DND-41 (cell line): ENCODE measurements around the gene TBPL2.

Source experiments
- ATAC-seq: fragments of 200-7000 bp; cut with Tn5 transposase; 3 replicates; pipeline ENCODE4 v1.9.1; 2021; ENCODE audit warnings: low read depth; ENCODE audit not compliant: insufficient read depth
- DNase-seq: peaks from one replicate; pipeline ENCODE4 v3.0.0-alpha.2; 2020
- H2AFZ ChIP-seq: 2 replicates; pipeline ENCODE4 v1.6.0; 2012; ENCODE audit warnings: low read depth, low read length
- H3K27ac ChIP-seq: 2 replicates; pipeline ENCODE4 v1.5.1; 2012; ENCODE audit warnings: low read length, inconsistent platforms
- H3K27me3 ChIP-seq: fragments of 200-600 bp; sonication (generic); 2 replicates; pipeline ENCODE4 v1.6.0; 2012; ENCODE audit warnings: low read length, mild to moderate bottlenecking, inconsistent platforms; ENCODE audit not compliant: insufficient read depth, poor library complexity
- H3K36me3 ChIP-seq: 2 replicates; pipeline ENCODE4 v1.5.1; 2012; ENCODE audit warnings: low read length, inconsistent platforms; ENCODE audit not compliant: insufficient read depth
- H3K4me1 ChIP-seq: 2 replicates; pipeline ENCODE4 v1.5.1; 2012; ENCODE audit warnings: mild to moderate bottlenecking, low read length; ENCODE audit not compliant: insufficient read depth
- H3K4me2 ChIP-seq: 2 replicates; pipeline ENCODE4 v1.6.0; 2012; ENCODE audit warnings: mild to moderate bottlenecking, moderate library complexity, low read length, inconsistent platforms; ENCODE audit not compliant: insufficient read depth
- H3K4me3 ChIP-seq, 2 experiments: fragments of 200-600 bp in 1 of 2; shearing (Covaris generic) in 1 of 2; 2 replicates each; pipeline ENCODE4 v1.5.1; 2012 to 2016; ENCODE audit warnings: inconsistent platforms in 2 of 2, low read length in 2 of 2, mild to moderate bottlenecking in 2 of 2, low read depth in 1 of 2, moderate library complexity in 1 of 2
- H3K79me2 ChIP-seq: 2 replicates; pipeline ENCODE4 v1.6.0; 2012; ENCODE audit warnings: low read length, inconsistent platforms; ENCODE audit not compliant: insufficient read depth
- H3K9ac ChIP-seq: 2 replicates; pipeline ENCODE4 v1.6.0; 2012; ENCODE audit warnings: low read depth, mild to moderate bottlenecking, inconsistent platforms, low read length, moderate library complexity
- H3K9me3 ChIP-seq: 2 replicates; pipeline ENCODE4 v1.5.1; 2012; ENCODE audit warnings: low read length, moderate library complexity, mild to moderate bottlenecking, inconsistent platforms; ENCODE audit not compliant: insufficient read depth, severe bottlenecking
- H4K20me1 ChIP-seq: 2 replicates; pipeline ENCODE4 v1.6.0; 2012; ENCODE audit warnings: low read length; ENCODE audit not compliant: insufficient read depth
- EZH2 ChIP-seq: IDR thresholded peaks from 3 replicates; pipeline ENCODE4 v1.6.1; 2012; ENCODE audit warnings: borderline replicate concordance, low read depth, mild to moderate bottlenecking, moderate library complexity, low read length, inconsistent platforms; ENCODE audit not compliant: severe bottlenecking
- TF ChIP-seq, protein P1 (sequence below): IDR thresholded peaks from 2 replicates; pipeline ENCODE4 v1.5.1; 2012; ENCODE audit warnings: borderline replicate concordance, low read length, moderate library complexity, mild to moderate bottlenecking; ENCODE audit not compliant: poor library complexity, severe bottlenecking; ENCODE audit errors: extremely low read depth

Gene TBPL2

DNA sequence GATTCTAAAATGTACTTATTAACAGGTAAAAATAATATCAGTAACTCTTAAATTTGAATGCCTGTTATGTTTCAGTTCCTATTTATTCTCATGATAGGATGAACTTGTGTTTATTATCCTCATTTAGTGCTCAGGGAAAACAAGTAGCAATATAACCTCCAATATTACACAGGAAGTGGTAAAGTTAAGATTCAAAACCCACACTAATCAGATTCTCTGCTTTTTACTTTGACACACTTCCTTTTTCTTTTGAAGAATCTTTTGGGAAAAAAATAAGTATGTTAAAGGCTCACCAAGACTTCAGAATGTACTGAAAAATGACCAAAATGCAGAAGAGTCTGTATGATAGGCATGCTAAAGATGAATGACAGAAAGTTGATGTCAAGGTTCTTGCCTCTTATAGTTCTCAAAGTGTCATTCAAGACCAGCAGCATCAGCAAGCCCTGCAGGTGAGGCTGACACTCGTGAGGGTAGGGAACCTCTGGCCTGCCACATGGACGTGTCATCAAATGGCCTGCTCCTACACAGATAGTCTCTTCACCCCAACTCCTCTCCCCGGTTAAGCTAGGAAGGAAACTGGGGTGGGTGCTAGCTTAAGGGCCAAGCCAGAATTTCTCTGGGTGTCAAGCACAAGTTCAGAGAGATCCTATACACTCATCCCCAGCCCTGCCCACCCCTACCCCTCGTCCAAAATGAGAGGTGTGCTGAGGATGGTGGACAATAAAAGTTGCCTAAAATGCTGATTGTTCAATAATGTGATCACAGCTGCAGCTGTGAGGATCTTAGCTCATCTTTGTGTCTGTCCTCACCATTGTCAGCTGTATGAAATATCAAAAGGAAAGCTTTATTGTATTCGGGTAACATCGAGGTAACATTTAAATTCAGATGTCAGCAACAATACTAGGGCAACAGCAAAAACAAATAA, 6.3 kb downstream of the TBPL2 start:
- no peaks in the 10 kb centered on the region for H3K36me3 ChIP-seq
- H3K4me3 ChIP-seq = no peak overlapping the region
- H3K79me2 ChIP-seq = no peaks in the 10 kb centered on the region
- H3K27me3 ChIP-seq = no peaks in the 10 kb centered on the region
- H2AFZ ChIP-seq = no peak overlapping the region
- DNase-seq (no peak), ATAC-seq (peak; percentile 77)
- H3K9me3 ChIP-seq = no peaks in the 10 kb centered on the region
- peak overlapping the region; percentile 49 for H3K4me2 ChIP-seq
- peaks cover 20% of the 10 kb centered on the region for H3K4me1 ChIP-seq
- H3K27ac ChIP-seq = no peak overlapping the region
- no peak overlapping the region for H3K9ac ChIP-seq
- H4K20me1 ChIP-seq = peaks cover 3% of the 10 kb centered on the region; the same call in 1 of the 2 replicates
- TF ChIP-seq, protein P1, sequence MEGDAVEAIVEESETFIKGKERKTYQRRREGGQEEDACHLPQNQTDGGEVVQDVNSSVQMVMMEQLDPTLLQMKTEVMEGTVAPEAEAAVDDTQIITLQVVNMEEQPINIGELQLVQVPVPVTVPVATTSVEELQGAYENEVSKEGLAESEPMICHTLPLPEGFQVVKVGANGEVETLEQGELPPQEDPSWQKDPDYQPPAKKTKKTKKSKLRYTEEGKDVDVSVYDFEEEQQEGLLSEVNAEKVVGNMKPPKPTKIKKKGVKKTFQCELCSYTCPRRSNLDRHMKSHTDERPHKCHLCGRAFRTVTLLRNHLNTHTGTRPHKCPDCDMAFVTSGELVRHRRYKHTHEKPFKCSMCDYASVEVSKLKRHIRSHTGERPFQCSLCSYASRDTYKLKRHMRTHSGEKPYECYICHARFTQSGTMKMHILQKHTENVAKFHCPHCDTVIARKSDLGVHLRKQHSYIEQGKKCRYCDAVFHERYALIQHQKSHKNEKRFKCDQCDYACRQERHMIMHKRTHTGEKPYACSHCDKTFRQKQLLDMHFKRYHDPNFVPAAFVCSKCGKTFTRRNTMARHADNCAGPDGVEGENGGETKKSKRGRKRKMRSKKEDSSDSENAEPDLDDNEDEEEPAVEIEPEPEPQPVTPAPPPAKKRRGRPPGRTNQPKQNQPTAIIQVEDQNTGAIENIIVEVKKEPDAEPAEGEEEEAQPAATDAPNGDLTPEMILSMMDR = no peak
- TF ChIP-seq EZH2 = no peak

DNA sequence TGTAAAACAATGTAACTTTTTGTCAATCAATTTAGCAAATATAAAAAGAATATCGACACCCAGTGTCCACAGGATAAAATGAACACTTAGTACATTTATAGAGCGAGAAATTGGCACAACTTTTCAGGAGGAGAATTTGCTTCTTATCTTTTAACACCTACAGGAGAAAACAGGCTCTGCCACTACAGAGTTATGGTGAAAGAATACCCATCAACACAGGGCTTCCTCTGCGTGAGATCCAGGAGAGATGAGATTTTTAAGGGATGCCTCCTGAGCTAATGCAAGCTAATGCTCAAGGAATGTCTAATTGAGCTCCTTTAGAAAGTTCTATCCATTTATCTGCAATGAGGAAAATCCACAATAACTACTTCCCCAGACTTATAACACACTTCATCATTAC, 7.8 kb downstream of the TBPL2 start:
- H3K4me2 ChIP-seq = no peak overlapping the region
- H3K79me2 ChIP-seq = no peaks in the 10 kb centered on the region
- H3K27ac ChIP-seq = no peak overlapping the region
- no peak for TF ChIP-seq EZH2
- peaks cover 20% of the 10 kb centered on the region for H3K4me1 ChIP-seq
- no peak overlapping the region for H3K9ac ChIP-seq
- no peak overlapping the region for H2AFZ ChIP-seq
- H3K4me3 ChIP-seq = no peak overlapping the region
- H3K9me3 ChIP-seq = no peaks in the 10 kb centered on the region
- no peaks in the 10 kb centered on the region for H3K27me3 ChIP-seq
- H4K20me1 ChIP-seq = no peaks in the 10 kb centered on the region
- DNase-seq (no peak), ATAC-seq (no peak)
- no peaks in the 10 kb centered on the region for H3K36me3 ChIP-seq

DNA sequence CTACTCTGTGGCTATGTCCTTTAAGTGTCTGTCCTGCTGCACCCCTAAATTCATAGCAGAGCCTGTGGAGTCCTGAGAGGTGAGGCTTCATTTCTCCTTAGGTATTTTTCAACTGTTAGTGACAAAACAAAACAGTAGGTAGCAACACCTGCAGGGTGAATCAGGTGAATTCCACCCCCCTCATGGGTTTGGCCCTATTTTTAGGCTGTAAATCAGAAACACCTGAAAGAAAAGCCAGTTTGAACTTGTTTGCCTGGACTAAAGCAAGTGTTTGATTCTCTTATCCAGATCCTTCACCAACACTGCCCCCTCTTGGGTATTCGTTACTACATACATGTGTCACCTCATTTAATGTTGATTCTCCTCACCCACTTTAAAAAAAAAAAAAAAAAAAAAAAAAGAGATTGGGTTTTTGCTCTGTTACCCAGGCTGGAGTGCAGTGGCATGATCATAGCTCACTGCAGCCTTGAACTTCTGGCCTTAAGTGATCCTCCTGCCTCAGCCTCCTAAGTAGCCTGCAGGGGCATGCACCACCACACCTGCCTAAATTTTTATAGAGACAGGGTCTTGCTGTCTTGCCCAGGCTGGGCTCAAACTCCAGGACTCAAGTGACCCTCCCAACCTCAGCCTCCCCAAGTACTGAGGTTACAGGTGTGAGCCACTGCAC, 10.3 kb downstream of the TBPL2 start:
- no peaks in the 10 kb centered on the region for H3K79me2 ChIP-seq
- no peak overlapping the region for H3K4me3 ChIP-seq
- H3K36me3 ChIP-seq = no peaks in the 10 kb centered on the region
- H3K9me3 ChIP-seq = no peaks in the 10 kb centered on the region
- no peaks in the 10 kb centered on the region for H4K20me1 ChIP-seq
- TF ChIP-seq, protein P1 = peak; percentile 47
- no peak for TF ChIP-seq EZH2
- no peak overlapping the region for H3K9ac ChIP-seq
- H2AFZ ChIP-seq = no peak overlapping the region
- H3K27me3 ChIP-seq = peaks cover 4% of the 10 kb centered on the region
- H3K4me1 ChIP-seq = peaks cover 20% of the 10 kb centered on the region
- H3K4me2 ChIP-seq = no peak overlapping the region
- no peak overlapping the region for H3K27ac ChIP-seq
- DNase-seq (peak; percentile 45), ATAC-seq (peak; percentile 70)

DNA sequence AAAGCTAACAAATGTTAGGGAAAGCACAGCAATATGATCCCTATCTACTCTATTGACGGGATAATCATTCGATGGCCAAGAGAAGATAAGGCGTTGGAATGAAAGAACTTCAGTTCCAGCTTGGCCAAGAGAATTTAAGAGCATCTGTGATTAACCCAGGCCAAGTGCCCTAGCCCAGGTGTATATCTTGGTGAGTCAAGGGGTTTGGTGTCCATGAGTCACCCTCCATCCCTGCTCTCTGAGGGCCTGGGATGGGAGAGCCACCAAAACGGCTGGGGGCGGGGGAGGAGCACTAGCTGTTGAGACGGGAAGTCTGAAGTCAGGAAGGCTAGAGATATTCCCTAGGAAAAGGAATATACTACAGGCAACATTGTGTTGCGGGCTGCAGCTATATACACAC, 13.0 kb downstream of the TBPL2 start:
- Histone ChIP-seq H3K4me2 (no peak overlapping the region), H3K9ac (no peak overlapping the region), H3K4me1 (no peaks in the 10 kb centered on the region), H3K36me3 (no peaks in the 10 kb centered on the region), H3K27ac (no peak overlapping the region), H3K9me3 (no peaks in the 10 kb centered on the region), H3K4me3 (no peak overlapping the region), H3K79me2 (no peaks in the 10 kb centered on the region), H2AFZ (no peak overlapping the region), H4K20me1 (no peaks in the 10 kb centered on the region), H3K27me3 (peaks cover 9% of the 10 kb centered on the region)
- ATAC-seq (no peak), DNase-seq (no peak)
- TF ChIP-seq EZH2 = no peak
- TF ChIP-seq, protein P1 = no peak
